ENCODE data around the gene MVP.

- TF ChIP-seq CTCF (IDR thresholded peaks at IDR 0.05): no peak
- TF ChIP-seq POLR2A (IDR thresholded peaks at IDR 0.05): no peak
- TF ChIP-seq EP300 (IDR thresholded peaks at IDR 0.05): no peak
Observed at GRCh38 chr16:29871822-29872546, 51.7 kb downstream of the MVP start.

All from tibial nerve (tissue), 4 donors.